GM18519 (cell line): ENCODE results near the gene AP3S2.
"Not testable (repeated sequence)": the region's sequence is repeated elsewhere in the genome, so short reads cannot be mapped to it uniquely, and the experiment has no call there.

Experiments used
- ATAC-seq: cut with Tn5 transposase; IDR thresholded peaks from one replicate; pipeline ENCODE4 v1.9.1; 2021; ENCODE audit warnings: mild to moderate bottlenecking, moderate library complexity; ENCODE audit not compliant: unreplicated experiment, low FRiP score

Gene AP3S2

DNA sequence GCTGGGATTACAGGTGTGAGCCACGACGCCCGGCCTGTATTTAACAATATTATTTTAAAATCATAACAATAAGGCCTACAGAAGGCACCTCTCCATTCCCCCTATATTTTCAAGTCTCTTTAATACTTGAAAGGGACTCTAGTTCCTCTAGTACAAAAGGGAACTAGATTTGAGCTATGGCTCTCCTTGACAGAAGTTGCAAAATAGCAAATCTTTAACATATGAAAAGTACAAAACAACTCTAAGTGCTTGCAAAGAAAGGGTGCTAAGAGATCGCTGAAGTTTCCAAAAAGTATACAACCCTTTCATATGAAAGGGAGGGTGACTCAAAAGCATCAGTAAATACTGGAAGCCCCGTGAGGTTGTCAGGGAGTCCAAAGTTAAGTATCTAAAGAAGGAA is 23.8 kb downstream of the AP3S2 start:
- no peak for ATAC-seq

DNA sequence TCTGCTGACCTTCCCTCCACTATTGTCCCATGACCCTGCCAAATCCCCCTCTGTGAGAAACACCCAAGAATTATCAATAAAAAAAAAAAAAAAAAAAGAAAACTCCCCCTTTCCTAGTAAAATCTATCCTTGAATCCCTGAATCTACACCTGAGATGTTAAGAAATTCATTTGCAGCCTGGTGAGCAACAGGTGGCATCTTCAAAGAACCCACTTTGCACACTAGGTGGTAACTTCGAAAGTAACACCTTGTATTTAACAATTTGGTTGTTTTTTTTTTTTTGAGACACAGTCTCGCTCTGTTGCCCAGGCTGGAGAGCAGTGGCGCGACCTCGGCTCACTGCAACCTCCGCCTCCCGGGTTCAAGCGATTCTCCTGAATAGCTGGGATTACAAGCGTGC is 24.3 kb downstream of the AP3S2 start:
- not testable (repeated sequence) for ATAC-seq

DNA sequence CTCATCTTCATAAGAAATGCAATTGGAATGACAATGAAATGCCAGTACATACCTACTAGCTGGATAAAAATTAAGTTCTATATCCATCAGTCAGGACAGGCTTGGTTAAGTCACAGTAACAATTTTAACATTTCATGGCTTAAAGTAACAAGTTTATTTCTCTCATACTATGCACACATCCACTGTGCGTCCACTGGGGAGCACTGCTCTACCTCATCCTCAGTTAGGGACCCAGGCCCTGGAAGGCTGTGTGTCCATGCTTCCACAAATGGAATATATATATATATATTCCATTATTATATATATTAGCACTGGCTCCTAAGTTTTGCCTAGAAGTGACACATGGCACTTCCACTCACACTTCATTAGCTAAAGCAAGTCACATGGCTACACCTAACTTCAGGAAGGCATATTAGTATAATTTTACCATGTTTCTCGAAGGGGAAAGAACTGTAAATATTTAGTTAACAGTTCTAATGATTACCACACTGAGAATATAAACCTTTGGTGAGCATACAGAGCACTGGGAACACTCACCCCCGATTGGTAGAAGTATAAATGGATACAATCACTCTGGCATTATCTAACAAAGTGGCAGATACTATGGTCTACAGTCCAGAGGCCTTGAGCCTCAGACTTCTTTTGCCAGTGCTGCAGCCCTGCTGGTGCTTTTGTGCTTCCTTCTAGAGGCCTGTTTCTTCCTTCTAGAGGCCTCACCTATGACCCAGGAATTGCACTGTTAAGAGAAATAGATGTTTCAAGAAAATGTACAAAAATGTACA is 28.6 kb downstream of the AP3S2 start:
- ATAC-seq: no peak

DNA sequence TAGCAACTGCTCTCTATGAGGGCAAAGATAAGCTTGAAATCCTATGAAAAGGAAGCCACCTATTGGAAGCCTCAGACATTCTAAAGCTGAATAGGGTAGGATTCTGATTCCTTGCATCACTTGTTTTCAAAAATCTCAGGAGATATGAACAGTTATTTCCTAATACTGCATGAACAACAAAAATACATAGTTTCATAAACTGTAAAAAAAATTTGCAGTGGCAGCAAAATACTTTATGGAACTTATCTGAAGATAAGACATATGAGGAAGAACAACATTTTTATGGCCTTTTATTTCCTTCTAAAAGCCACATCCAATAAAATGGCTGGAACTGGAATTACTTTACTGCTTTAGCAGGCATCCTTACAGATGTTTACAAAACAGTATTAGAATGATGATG is 29.9 kb downstream of the AP3S2 start:
- no peak for ATAC-seq

DNA sequence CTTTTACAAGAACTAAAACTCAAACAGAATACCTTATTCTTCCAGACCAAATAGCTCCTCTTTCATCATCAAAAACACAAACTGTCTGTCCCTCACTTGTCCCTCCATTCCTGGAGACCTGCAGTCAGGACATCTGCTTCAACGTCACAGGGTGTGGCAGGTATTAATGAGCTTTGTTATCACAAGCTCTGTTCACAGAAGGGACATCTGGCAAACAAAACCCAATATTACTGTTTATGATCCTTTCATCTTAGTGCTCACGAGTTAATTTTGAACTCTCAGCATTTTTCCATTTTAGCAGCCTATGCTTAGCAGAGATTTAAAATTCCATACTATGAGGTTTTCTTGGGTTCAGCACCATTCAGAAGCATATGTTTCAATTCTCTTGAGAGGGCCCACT is 32.9 kb downstream of the AP3S2 start:
- no peak for ATAC-seq

DNA sequence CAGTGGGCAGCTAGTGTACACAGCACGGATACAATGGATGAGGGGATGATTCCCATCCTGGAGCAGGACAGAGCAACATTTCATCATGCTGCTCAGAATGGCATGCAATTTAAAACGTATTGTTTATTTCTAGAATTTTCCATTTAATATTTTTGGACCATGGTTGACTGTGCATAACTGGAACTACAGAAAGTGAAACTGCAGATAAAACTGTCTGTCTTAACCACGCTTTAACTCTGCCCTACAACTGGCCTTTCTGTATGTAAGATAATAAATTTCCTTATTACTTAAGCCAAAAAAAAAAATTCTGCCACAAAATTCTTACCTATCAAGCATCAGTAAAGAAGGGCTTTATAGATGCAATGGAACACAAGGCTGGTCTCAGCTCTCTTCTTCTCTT is 33.4 kb downstream of the AP3S2 start:
- no peak for ATAC-seq

DNA sequence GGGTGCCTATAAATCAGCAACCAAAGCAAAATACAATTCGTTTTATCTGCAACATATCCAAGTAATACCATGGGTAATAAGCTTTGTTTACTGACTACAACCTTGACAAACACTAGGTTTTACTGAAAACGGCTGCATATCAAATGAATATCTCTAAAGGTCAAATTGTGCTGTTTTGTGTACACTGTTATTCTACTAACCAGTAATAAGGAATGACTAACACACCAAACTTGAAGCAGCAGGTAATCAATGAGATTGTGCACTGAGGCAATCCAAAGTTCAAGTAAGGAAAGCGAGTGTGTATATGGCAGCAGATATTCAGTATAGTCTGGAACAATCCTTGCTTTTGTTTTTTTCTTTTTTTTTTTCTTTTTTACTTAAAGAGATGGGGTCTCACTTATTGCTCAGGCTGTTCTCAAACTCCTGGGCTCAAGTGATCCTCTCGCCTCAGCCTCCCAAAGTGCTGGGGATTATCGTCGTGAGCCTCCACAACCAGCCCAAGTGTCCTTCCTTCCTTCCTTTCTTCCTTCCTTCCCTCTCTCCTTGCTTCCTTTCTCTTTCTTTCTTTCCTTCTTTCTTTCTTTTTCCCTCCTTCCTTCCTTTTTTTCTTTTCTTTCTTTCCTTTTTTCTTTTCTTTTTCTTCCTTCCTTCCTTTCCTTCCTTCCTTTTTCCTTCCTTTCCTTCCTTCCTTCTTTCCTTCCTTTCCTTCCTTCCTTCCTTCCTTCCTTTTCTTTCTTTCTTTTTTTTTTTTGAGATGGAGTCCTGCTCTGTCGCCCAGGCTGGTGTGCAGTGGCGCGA is 34.9 kb downstream of the AP3S2 start:
- no peak for ATAC-seq

GRCh38 chr15:89857673-89858072 is 36.1 kb downstream of the AP3S2 start:
- ATAC-seq: no peak

DNA sequence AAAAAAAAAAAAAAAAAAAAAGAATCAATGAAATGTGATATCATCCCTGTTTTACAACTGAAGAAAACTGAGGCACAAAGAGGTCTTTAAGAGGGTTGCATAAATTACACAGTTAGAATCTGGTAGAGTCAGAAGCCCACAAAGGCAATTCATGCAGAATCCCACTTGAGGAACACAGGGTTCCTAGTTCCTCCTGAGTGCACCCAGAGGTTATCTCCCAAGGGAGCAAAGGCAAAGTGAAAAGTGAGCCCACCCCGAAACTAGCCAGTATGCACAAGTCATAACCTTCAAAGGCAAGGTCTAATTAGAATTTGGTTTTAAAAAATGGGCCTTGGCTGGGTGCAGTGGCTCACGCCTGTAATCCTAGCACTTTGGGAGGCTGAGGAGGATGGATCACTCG is 37.8 kb downstream of the AP3S2 start:
- ATAC-seq: no peak

DNA sequence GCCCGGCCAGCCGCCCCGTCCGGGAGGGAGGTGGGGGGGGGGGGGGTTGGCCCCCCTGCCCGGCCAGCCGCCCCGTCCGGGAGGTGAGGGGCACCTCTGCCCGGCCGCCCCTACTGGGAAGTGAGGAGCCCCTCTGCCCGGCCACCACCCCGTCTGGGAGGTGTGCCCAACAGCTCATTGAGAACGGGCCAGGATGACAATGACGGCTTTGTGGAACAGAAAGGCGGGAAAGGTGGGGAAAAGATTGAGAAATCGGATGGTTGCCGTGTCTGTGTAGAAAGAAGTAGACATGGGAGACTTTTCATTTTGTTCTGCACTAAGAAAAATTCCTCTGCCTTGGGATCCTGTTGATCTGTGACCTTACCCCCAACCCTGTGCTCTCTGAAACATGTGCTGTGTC is 38.9 kb downstream of the AP3S2 start:
- ATAC-seq: not testable (repeated sequence)

DNA sequence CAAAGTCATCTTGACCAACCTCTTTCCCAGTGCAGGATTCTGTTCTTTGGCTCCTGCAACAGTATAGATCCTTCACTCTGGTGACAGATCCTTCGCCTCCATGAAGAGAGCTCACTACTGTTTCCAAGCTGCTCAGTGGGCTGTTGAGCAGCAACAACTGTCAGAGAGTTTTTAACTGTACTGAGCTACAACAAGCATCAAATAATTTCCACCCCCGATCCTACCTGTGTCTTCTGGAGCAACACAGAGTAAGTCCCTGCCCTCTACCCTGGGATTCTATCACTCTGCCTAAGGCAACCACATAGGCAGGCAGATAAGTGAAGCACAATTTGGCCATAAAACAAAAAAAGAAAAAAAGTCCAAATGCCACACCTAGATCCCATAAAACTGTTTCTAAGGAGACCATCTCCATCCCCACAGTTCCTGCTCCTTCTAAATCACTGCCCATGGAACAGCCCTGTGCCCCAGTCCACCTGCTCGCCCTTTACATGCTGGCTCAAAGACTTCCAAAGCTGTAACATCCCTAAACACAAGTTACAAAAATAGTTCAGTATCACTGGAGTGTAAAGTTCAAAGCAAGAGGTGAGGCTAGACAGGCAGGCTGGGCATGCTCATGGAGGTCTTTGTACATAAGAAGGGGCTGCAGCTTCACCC is 41.3 kb downstream of the AP3S2 start:
- ATAC-seq: no peak

GRCh38 chr15:89851673-89852341 is 42.0 kb downstream of the AP3S2 start:
- ATAC-seq: no peak

- no peak for ATAC-seq
Observed at GRCh38 chr15:89848970-89849292, 44.9 kb downstream of the AP3S2 start.

DNA sequence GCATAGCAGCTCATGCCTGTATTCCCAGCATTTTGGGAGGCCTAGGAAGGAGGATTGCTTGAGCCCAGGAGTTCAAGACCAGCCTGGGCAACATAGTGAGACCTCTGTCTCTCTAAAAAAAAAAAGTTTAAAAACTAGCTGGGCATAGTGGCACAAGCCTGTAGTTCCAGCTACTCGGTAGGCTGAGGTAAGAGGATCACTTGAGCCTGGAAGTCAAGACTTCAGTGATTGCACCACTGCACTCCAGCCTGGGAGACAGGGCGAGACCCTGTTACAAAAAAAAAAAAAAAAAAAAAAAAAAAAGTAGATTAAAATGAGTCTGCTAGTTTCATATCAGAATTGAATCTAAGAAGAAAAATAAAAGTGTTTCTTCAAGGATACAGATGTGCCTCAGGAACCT is 46.7 kb downstream of the AP3S2 start:
- no peak for ATAC-seq

DNA sequence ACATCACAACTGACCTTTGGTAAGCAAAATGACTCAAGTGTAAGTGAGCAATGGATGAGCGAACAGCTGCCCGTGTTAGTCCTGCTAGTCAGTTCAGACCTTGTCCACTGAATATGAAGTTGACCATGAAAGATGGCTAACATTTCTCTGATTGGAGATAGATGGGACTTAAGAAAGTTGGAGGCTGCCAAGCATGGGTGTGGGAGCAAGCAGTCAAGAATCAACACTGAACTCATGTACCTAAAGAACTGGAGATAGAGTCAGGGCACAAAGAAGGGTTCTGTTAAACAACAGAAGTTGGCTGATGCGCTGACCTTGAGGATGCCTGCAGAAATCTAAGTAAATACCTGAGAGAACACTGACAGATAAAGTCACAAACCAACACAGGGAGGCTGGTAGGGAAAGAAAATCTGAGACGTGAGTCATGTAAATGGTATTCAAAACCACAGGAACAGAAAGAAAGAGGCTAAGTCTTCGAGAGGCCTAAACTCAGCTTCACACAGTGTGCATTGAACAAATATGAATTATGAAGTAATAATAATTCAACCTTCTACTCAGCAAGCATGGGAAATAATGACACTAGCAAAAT is 48.4 kb downstream of the AP3S2 start:
- ATAC-seq: no peak

DNA sequence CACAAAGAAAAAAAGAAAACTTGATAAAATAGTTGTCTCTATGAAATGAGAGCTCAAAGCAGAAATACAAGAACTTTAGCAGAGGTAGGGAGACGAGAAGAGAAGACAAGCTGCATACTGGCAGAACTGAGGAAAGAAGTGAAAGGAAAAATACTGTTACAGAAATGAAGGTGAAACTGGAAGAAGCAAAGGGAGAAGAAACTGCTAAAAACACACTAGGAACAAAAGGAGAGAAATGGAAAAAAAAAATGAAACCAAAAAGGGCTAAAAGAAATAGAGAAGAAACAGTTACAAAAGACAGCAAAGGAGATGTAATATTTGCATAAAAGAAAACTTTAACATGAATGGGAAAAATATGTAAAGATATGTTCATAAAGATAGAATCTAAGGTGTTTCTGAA is 51.8 kb downstream of the AP3S2 start:
- no peak for ATAC-seq

- no peak for ATAC-seq
Observed at GRCh38 chr15:89841306-89841705, 52.5 kb downstream of the AP3S2 start.

GRCh38 chr15:89839167-89839810 is 54.5 kb downstream of the AP3S2 start:
- ATAC-seq: no peak

- ATAC-seq: no peak
Observed at GRCh38 chr15:89837830-89838178, 56.0 kb downstream of the AP3S2 start.

DNA sequence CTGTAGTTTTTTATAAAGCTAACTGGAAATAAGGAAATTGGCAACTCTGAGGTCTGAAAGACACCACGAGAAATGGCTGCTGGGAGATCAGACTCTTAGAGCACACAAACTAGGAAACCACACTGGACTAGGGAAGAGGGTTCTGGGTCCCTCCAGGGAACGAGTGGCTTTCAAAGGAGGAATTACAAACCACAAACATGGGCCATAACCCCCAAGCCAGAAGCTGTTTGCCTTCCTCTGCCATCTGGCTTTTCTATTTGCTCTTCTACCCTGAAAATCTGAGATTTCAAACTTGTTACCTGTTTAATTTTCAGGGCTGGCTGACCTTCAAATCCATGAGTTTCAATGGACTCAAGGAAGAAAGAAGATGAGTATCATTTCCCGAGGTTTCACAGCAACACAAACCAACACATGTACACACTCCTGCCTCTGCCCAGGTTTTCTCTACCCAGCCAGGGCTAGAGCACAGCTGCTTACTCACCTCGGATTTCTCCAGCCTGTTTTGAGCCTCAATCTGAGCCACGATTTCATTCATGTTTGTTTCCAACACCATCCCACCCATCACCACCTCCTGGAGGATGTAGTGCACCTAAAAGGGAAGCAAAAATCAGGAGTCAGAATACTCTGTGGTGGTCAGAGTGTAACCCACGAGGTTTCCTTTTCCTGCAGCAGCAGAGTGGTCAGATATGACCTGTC is 56.5 kb downstream of the AP3S2 start:
- ATAC-seq: no peak
